Parathyroid adenoma (tissue), 2 donors: ENCODE data around the gene CEP104.

Experiments
- H2AFZ ChIP-seq: fragments of 300-600 bp; sonication (generic); one replicate; pipeline ENCODE4 v1.7.0; 2017; ENCODE audit warnings: antibody characterized with exemption, mild to moderate bottlenecking
- H3K27ac ChIP-seq: fragments of 300-600 bp; sonication (generic); one replicate; pipeline ENCODE4 v1.7.0; 2017
- H3K27me3 ChIP-seq: fragments of 300-600 bp; sonication (generic); one replicate; pipeline ENCODE4 v1.7.0; 2017; ENCODE audit warnings: low read length; ENCODE audit not compliant: control insufficient read depth, insufficient read depth
- H3K36me3 ChIP-seq: fragments of 300-600 bp; sonication (generic); one replicate; pipeline ENCODE4 v1.7.0; 2017; ENCODE audit warnings: low read length; ENCODE audit not compliant: control insufficient read depth, insufficient read depth
- H3K4me1 ChIP-seq: fragments of 300-600 bp; sonication (generic); one replicate; pipeline ENCODE4 v1.7.0; 2017; ENCODE audit warnings: control low read depth
- H3K4me2 ChIP-seq: fragments of 300-600 bp; sonication (generic); one replicate; pipeline ENCODE4 v1.7.0; 2017; ENCODE audit warnings: low read length
- H3K4me3 ChIP-seq: fragments of 300-600 bp; sonication (generic); one replicate; pipeline ENCODE4 v1.7.0; 2017; ENCODE audit warnings: low read depth, low read length
- H3K79me2 ChIP-seq: fragments of 300-600 bp; sonication (generic); one replicate; pipeline ENCODE4 v1.7.0; 2017; ENCODE audit warnings: control low read depth
- H3K9ac ChIP-seq: fragments of 300-600 bp; sonication (generic); one replicate; pipeline ENCODE4 v1.7.0; 2017; ENCODE audit warnings: mild to moderate bottlenecking
- H3K9me3 ChIP-seq: fragments of 300-600 bp; sonication (generic); one replicate; pipeline ENCODE4 v1.7.0; 2017; ENCODE audit warnings: low read length; ENCODE audit not compliant: control insufficient read depth
- TF ChIP-seq, protein P1 (sequence below): fragments of 300-600 bp; sonication (generic); IDR thresholded peaks from one replicate; pipeline ENCODE4 v1.7.0; 2017; ENCODE audit warnings: antibody characterized with exemption, mild to moderate bottlenecking
- donor health status: primary hyperparathyroidism.

Gene CEP104

DNA sequence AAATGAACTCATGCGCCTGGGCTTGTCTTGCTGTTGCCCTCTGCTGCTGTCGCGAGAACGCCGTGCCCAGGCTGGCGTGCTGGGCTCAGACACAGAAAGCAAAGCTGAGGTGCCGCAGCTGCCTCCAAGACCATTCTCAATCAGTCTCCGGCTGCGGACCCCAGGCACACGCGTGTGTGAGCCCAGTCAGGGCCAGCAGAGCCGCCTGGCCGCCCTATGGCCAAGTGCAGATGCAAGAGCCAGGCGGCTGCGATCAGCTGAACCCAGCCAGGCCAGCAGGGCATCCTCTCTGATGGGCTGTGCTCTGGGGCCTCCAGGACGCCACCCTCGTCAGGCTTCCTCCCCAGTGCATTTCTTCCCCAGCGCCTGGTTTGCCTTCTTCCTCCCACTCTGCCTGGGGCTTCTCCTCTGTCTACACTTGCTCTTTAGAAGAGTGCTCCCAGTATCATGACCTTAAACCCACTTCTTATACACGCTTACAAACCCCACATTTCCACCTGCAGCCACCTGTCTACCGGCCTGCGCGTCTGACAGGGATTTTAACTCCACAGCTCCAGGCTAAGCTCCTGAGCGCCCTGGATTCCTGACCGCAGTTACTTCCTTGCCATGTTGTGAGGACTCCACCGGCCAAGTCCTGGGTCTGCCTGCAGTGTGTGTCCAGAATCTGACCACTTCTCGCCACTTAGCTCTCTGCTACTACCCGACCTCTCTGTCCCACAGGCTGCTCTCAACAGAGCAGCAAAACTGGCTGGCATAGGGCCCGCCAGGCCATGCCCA is 39.0 kb downstream of the CEP104 start:
- Histone ChIP-seq H3K4me2 (no peak overlapping the region), H3K27ac (no peak overlapping the region), H3K4me3 (no peak overlapping the region), H3K9me3 (no peaks in the 10 kb centered on the region), H3K36me3 (no peaks in the 10 kb centered on the region), H2AFZ (no peak overlapping the region), H3K9ac (no peak overlapping the region), H3K4me1 (no peaks in the 10 kb centered on the region), H3K79me2 (no peaks in the 10 kb centered on the region), H3K27me3 (no peaks in the 10 kb centered on the region)
- TF ChIP-seq, protein P1, sequence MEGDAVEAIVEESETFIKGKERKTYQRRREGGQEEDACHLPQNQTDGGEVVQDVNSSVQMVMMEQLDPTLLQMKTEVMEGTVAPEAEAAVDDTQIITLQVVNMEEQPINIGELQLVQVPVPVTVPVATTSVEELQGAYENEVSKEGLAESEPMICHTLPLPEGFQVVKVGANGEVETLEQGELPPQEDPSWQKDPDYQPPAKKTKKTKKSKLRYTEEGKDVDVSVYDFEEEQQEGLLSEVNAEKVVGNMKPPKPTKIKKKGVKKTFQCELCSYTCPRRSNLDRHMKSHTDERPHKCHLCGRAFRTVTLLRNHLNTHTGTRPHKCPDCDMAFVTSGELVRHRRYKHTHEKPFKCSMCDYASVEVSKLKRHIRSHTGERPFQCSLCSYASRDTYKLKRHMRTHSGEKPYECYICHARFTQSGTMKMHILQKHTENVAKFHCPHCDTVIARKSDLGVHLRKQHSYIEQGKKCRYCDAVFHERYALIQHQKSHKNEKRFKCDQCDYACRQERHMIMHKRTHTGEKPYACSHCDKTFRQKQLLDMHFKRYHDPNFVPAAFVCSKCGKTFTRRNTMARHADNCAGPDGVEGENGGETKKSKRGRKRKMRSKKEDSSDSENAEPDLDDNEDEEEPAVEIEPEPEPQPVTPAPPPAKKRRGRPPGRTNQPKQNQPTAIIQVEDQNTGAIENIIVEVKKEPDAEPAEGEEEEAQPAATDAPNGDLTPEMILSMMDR: no peak

DNA sequence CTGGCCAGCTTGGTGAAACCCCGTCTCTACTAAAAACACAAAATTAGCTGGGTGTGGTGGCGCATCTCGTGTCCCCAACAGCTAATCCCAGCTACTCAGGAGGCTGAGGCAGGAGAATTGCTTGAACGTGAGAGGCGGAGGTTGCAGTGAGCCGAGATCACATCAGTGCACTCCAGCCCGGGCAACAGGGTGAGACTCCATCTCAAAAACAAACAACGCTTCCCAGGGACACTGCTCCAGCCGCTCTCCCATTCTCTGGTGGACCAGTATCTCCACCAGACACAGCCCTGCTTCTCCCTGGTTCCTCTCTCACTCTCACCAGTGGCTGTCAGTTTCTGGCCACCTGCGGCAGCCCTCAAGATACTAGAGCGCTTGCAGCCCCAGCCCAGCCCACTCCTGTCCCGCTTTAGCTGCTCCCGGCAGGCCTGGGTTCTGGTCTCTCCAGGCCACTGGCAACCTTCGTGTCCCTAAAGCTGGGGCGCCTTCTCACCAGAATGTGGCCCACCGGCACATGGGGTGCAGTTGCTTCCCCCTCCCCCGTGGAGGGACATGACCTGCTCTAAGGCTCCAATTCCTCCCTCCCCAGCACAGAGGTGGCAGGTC is 39.8 kb downstream of the CEP104 start:
- no peaks in the 10 kb centered on the region for H3K79me2 ChIP-seq
- TF ChIP-seq, protein P1: no peak
- H3K4me3 ChIP-seq: no peak overlapping the region
- H3K27ac ChIP-seq: no peak overlapping the region
- no peaks in the 10 kb centered on the region for H3K36me3 ChIP-seq
- H3K27me3 ChIP-seq: no peaks in the 10 kb centered on the region
- H3K4me1 ChIP-seq: no peaks in the 10 kb centered on the region
- no peak overlapping the region for H2AFZ ChIP-seq
- no peak overlapping the region for H3K4me2 ChIP-seq
- no peaks in the 10 kb centered on the region for H3K9me3 ChIP-seq
- H3K9ac ChIP-seq: no peak overlapping the region

DNA sequence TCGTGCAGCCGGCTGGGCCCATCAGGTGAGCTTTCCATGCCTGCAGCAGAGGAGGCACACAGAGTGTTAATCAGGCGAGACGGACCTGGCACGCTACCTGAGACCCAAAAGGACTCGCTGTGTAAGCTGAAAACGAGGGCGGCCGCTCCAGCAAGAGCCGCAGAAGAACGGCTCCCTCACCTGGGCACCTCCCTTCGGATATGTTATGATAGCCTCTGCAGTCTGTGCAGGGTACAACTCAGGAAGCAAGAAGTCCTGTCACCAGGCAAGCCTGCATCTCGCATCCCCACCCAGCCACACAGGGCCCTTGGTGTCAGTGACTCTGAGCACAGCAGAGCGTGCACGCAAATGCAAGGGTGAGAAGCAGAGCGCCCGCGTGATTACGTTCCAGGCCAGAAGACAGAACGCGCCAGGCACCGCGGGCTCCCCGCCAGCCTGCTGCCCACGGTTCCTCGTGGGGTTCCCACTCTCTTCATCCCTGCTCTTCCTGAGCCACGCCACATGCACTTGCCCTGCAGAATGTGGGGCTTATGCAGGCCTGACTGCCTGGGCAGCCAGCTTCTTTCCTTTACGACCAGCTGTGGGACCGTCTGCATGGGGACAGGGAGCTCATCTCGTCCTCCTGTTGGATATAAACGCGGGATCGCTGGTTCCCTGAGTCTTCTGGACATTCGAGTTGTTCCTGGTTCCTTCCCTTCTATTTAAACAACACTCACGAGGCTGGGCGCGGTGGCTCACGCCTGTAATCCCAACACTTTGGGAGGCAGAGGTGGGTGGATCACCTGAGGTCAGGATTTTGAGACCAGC is 40.5 kb downstream of the CEP104 start:
- Histone ChIP-seq H3K4me3 (no peak overlapping the region), H3K4me2 (no peak overlapping the region), H3K27ac (no peak overlapping the region), H3K4me1 (no peaks in the 10 kb centered on the region), H3K36me3 (no peaks in the 10 kb centered on the region), H3K9ac (no peak overlapping the region), H3K27me3 (no peaks in the 10 kb centered on the region), H2AFZ (no peak overlapping the region), H3K9me3 (no peaks in the 10 kb centered on the region), H3K79me2 (no peaks in the 10 kb centered on the region)
- TF ChIP-seq, protein P1: no peak

DNA sequence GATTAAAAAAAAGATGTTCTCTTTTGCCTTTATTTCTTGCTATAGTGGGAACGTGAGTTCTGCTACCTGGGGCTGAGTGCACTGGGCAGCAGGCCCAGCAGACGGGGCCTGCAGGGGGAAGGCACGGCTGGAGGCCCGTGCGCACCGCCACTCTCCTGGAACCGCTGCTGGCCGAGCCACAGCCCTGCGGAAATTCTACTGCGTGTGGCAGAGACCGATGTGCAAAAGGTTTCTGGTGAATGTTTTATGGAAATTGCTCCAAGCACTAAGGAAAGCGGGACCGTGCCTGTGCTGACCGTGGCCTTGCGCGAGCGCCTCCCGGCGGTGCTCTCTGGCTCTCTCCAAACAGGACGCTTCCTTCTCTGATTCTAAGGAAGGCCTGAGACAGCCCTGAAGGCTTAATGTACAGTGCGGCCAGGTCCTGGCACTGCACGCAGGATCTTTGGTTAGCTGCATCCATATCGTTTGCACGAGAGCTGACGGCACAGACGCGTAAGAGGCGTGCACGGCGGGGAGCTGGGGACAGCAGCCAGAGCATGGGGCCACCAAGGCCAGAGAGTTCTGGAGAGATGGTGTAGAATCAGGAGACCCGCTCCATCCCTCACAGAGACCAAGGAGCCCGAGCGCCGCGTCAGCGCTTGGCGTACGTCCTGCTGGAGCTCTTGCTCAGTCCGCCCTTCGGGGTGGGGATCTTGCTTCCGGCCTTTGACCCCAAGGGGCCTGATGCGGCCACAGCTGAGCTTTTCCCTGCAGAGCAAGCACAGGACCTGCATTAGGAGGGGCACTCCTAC is 42.0 kb downstream of the CEP104 start:
- TF ChIP-seq, protein P1: no peak
- Histone ChIP-seq H3K27ac (no peak overlapping the region), H3K27me3 (no peaks in the 10 kb centered on the region), H3K9me3 (no peaks in the 10 kb centered on the region), H3K36me3 (no peaks in the 10 kb centered on the region), H3K9ac (no peak overlapping the region), H3K79me2 (no peaks in the 10 kb centered on the region), H3K4me2 (no peak overlapping the region), H3K4me1 (no peaks in the 10 kb centered on the region), H3K4me3 (no peak overlapping the region), H2AFZ (no peak overlapping the region)
